IPS-15b (cell line): Measurements from ENCODE around the gene CUL9.
A peak's percentile ranks its signal among the peaks of the same experiment; 100 is the strongest.

Source experiments
- H3K27me3 ChIP-seq: one replicate; pipeline ENCODE4 v1.6.1; 2013; ENCODE audit warnings: low read length; ENCODE audit not compliant: control insufficient read depth, insufficient read depth
- H3K36me3 ChIP-seq: one replicate; pipeline ENCODE4 v1.6.1; 2013; ENCODE audit warnings: low read length; ENCODE audit not compliant: control insufficient read depth, insufficient read depth
- H3K4me1 ChIP-seq: one replicate; pipeline ENCODE4 v1.6.1; 2013; ENCODE audit warnings: mild to moderate bottlenecking, low read length; ENCODE audit not compliant: control insufficient read depth, insufficient read depth
- H3K4me3 ChIP-seq: one replicate; pipeline ENCODE4 v1.5.1; 2013; ENCODE audit warnings: low read depth, low read length
- H3K9ac ChIP-seq: one replicate; pipeline ENCODE4 v1.6.1; 2013; ENCODE audit warnings: low read depth, mild to moderate bottlenecking, low read length
- H3K9me3 ChIP-seq: one replicate; pipeline ENCODE4 v1.6.1; 2013; ENCODE audit warnings: mild to moderate bottlenecking, low read length; ENCODE audit not compliant: control insufficient read depth, insufficient read depth

Gene CUL9

DNA sequence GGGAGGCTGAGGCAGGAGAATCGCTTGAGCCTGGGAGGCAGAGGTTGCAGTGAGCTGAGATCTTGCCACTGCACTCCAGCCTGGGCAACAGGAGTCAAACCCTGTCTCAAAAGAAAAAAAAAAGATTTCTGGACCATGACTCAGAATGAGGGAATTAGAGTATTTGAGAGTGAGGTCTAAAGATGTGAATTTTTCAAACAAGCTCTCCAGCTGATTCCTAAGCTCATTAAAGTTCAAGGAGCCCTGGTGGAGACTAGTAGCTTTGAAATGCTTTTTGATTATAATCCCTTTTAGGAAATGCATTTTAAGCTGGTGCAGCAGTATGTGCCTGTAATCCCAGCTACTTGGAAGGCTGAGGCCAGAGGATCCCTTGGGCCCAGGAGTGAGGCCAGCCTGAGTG, 32.7 kb upstream of the CUL9 start:
- Histone ChIP-seq H3K9me3 (no peaks in the 10 kb centered on the region), H3K4me1 (no peaks in the 10 kb centered on the region), H3K27me3 (no peaks in the 10 kb centered on the region), H3K36me3 (peaks cover 4% of the 10 kb centered on the region), H3K4me3 (no peak overlapping the region), H3K9ac (no peak overlapping the region)

DNA sequence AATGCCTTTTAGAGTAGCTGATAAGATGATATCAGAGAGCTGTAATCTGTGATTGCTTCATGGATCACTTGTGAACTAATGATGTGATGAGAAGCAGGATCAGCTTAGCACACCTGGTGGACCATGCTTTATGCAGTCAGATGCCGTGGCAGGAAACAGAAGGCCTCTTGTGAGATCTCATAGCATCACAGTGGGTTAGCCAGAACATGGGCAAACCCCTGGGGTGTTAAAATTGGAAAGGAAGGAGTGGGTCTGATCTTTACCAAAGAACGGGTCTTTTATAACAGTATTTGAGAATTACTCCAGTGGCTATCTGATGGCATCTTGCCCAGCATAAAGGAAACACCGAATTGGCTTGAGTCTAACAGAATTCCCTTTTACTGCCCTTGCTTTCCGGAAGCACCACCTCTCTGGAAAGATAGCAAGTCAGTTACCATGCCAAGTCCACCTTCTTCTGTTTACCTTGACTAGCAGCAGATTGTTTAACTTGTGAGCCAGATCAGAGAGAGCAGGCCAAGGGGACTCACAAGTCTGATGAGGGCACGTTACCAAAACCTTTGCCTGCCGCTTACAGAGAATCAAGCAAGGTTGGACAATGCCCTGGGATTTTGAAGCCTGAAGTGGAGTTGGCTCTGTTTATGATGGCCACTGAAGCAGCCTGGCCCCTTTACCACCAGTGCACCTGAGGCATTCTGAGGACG, 31.8 kb upstream of the CUL9 start:
- Histone ChIP-seq H3K4me3 (no peak overlapping the region), H3K27me3 (no peaks in the 10 kb centered on the region), H3K9me3 (no peaks in the 10 kb centered on the region), H3K36me3 (peaks cover 4% of the 10 kb centered on the region), H3K4me1 (no peaks in the 10 kb centered on the region), H3K9ac (no peak overlapping the region)

DNA sequence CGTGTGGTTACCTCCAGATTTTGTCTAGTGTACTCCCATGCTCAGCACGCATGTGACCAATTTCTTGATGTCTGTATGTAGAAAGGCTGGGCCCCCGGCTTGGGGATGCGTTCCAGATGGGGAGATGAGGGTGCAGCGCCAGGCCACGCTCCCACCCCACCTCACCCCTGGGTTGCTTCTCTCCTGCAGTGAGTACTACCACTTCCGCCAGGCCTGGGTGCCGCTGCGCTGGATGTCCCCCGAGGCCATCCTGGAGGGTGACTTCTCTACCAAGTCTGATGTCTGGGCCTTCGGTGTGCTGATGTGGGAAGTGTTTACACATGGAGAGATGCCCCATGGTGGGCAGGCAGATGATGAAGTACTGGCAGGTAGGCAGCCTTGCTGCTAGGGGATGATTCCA, 22.4 kb upstream of the CUL9 start:
- Histone ChIP-seq H3K4me3 (no peak overlapping the region), H3K9ac (no peak overlapping the region), H3K27me3 (no peaks in the 10 kb centered on the region), H3K9me3 (no peaks in the 10 kb centered on the region), H3K4me1 (no peaks in the 10 kb centered on the region), H3K36me3 (peaks cover 9% of the 10 kb centered on the region)

DNA sequence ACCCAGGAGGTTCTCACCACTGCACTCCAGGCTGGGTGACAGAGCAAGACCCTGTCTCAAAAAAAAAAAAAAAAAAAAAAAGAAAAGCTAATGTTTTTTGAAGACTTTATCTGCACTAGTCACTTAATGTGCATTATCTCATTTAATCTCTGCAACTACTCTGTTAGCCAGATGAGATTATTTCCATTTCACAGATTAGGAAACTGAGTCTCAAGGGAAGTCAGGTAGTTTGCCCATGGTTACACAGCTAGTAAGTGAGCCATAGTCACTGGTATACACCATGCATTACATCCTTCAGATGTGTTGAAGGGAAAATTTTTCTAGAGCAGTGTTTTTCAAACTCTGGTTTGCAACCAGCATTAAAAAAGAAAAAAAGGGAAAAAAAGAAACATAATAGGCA, 18.1 kb upstream of the CUL9 start:
- no peaks in the 10 kb centered on the region for H3K27me3 ChIP-seq
- H3K36me3 ChIP-seq: peaks cover 6% of the 10 kb centered on the region
- H3K4me1 ChIP-seq: no peaks in the 10 kb centered on the region
- H3K9ac ChIP-seq: no peak overlapping the region
- no peak overlapping the region for H3K4me3 ChIP-seq
- H3K9me3 ChIP-seq: no peaks in the 10 kb centered on the region

DNA sequence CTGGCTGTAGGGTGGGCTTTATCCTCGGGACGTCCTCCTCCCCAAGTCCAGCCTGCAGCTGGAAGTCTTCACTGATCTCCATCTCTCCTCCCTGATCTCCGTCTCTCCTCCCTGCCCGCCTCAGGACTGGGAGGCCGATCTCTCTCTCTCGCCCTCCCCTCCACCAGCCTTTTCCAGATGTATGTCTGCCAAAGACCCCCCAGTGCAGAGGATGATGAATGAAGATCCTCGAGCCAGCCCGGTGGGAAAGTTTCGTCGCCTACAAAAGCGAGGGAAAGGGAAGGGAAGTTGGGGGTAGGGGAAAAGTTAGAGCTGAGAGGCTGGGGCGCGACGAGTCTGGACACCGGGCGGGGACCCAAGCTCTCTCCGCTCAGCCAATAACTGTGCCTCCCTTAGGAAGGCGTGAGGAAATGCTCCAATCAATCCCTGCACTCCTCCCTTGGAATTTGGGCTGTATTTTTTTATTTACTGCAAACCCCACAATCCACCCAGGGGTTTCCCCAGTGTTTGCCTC, 11.5 kb upstream of the CUL9 start:
- H3K4me1 ChIP-seq: peaks cover 10% of the 10 kb centered on the region
- H3K27me3 ChIP-seq: peaks cover 10% of the 10 kb centered on the region
- H3K9ac ChIP-seq: peak overlapping the region; percentile 67
- H3K4me3 ChIP-seq: peak overlapping the region; percentile 89
- H3K9me3 ChIP-seq: no peaks in the 10 kb centered on the region
- H3K36me3 ChIP-seq: peaks cover 1% of the 10 kb centered on the region

DNA sequence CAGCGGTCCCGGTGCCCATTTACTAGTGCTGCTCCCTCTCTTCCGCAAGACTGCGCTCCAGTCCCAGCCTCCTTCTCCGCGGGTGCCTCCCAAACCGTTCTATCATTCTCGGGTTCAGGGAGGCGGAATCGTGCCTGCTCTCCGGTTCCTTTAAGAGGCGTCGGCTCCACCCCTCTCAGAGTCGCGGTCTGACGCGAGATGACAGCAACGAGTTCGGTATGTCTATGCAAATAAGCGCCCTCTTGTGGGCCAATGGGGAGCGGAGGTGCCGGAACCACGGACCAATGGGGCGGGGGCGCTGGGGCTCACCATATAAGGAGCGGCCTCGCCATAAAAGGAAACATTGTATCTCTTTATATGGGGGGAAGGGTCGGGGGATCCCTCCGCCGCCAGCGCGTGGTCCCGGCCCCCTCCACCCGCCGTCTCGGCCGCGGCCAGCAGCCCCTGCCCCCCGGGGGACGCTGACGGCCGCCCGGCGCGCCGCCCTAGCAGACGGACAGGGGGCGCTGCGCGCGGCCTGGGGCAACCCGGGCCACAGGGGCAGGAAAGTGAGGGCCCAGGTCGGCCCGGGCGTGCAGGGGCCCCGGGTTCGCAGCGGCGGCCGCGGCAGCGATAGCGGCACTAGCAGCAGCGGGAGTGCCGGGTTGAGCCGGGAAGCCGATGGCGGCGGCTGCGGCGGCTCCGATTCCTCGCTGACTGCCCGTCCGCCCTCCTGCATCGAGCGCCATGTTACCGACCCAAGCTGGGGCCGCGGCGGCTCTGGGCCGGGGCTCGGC, 10.9 kb upstream of the CUL9 start, which contains the start of gene SRF:
TSS of gene SRF (plus strand) at position 339 of the 776 bp plus-strand sequence. CDS start at position 727, 388 bp downstream.
- H3K27me3 ChIP-seq: peaks cover 10% of the 10 kb centered on the region
- H3K4me1 ChIP-seq: peaks cover 10% of the 10 kb centered on the region
- H3K36me3 ChIP-seq: peaks cover 8% of the 10 kb centered on the region
- no peaks in the 10 kb centered on the region for H3K9me3 ChIP-seq
- H3K9ac ChIP-seq: peak within 1 kb of the TSS; percentile 67
- peak within 1 kb of the TSS; percentile 91 for H3K4me3 ChIP-seq

DNA sequence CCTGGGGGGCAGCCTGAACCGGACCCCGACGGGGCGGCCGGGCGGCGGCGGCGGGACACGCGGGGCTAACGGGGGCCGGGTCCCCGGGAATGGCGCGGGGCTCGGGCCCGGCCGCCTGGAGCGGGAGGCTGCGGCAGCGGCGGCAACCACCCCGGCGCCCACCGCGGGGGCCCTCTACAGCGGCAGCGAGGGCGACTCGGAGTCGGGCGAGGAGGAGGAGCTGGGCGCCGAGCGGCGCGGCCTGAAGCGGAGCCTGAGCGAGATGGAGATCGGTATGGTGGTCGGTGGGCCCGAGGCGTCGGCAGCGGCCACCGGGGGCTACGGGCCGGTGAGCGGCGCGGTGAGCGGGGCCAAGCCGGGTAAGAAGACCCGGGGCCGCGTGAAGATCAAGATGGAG, 10.3 kb upstream of the CUL9 start:
- Histone ChIP-seq H3K9me3 (no peaks in the 10 kb centered on the region), H3K27me3 (peaks cover 10% of the 10 kb centered on the region), H3K4me1 (peaks cover 10% of the 10 kb centered on the region), H3K36me3 (peaks cover 12% of the 10 kb centered on the region), H3K9ac (peak overlapping the region; percentile 65), H3K4me3 (peak overlapping the region; percentile 91)

DNA sequence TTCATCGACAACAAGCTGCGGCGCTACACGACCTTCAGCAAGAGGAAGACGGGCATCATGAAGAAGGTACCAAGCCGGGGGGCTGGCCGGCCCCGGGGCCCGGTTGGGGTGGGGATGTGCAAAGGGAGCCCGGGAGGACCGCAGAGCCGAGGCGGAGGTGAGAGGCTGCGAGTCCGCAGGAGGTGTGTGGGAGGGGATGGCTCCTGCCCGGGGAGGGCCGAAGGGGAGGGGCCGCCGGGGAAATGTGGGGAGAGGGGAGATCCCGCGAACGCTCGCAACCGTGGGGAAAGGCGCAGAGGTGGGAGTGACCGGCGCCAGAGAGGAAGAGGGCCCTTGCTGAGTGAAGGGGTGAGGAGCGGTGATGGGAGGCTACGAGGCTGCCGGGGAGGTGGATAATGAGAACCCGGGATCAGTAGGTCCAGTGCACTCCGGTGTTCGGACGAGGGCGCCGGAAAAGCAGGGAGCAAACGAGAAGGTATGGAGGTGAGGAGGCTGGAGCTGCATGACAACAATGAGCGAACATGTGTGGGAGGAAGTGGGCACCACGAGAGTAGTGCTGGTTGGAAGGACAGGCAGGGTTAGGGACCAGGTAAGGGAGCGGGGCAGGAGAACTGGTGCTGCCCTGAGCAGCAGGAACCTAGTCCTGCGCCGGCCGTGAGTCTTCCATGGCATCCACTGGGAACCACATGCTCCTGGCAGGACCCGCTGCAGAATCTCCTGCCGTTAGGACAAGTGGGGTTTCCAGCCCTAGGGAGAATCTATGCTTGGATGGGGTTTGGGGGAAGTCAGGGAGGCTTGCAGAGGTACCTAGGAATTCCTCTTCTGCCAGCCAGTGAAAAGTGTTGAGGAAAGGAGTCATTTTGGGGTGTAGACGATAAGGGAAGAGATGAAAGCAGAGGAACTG, 9.6 kb upstream of the CUL9 start:
- Histone ChIP-seq H3K4me1 (peaks cover 10% of the 10 kb centered on the region), H3K9ac (peak overlapping the region; percentile 65), H3K27me3 (peaks cover 10% of the 10 kb centered on the region), H3K4me3 (peak overlapping the region; percentile 91), H3K9me3 (no peaks in the 10 kb centered on the region), H3K36me3 (peaks cover 12% of the 10 kb centered on the region)

DNA sequence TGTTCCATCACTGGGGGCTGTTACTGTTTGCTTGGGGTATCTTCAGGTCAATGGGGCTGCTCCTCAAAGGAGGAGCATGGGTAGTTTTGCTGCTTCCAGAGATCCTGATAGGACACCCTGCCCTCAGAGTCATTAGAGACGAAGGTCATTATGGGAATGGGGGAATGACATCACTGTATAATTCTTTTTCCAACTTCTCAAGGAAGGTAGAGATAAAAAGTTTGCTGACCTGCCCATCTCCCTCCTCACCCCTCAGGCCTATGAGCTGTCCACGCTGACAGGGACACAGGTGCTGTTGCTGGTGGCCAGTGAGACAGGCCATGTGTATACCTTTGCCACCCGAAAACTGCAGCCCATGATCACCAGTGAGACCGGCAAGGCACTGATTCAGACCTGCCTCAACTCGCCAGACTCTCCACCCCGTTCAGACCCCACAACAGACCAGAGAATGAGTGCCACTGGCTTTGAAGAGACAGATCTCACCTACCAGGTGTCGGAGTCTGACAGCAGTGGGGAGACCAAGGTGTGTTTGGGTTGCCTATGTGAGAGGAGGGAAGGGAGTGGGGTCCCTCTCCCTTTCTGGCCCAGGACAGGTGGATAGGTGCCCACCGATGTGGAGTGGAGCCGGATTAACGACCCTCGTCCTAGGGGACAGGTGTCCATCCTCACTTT, 8.3 kb upstream of the CUL9 start:
- Histone ChIP-seq H3K27me3 (peaks cover 10% of the 10 kb centered on the region), H3K4me1 (peaks cover 10% of the 10 kb centered on the region), H3K4me3 (peak overlapping the region; percentile 42), H3K9ac (no peak overlapping the region), H3K36me3 (peaks cover 22% of the 10 kb centered on the region), H3K9me3 (no peaks in the 10 kb centered on the region)

DNA sequence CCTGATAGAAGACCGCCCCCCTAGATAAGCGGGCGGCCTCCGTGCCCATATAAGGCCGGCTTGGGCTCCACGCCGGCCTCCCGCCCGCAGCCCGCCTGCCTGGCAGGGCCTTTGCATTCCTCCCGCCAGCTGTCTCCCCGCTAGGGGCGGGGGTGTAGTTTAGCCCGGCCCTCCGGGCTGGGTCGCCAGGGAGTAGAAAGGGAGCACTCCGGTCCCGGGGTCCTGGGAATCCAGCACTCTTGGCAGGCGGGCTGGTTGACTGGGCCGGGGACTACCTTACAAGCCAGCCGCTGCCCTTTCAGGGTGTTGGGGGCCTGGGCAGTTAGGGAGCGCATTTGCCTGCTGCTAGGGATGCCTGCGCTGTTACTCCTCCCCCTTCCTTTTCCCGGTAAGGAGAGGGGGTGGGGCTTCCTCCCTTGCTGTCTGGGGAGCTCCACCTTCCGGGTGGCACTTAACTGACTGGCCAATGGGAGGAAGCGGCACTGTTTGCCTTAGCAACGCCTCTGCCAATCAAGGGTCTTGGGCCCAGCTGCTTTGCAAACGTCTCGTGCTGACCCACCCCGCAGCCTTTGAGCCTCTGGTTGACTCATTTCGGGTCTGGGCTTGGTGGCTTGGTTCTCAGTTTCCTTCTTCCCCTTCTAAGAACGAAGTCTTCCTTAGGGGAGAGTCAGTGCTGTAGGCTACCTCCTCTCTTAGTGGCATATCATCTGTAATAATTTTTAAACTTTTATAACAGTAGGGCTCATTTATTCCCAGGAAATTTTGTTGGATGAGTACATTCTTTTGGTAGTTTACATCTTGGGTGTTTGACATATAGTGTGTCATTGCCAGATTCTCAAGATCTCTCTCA, 7.5 kb upstream of the CUL9 start:
- Histone ChIP-seq H3K4me1 (peaks cover 10% of the 10 kb centered on the region), H3K9me3 (no peaks in the 10 kb centered on the region), H3K36me3 (peaks cover 29% of the 10 kb centered on the region), H3K4me3 (peak overlapping the region; percentile 42), H3K9ac (no peak overlapping the region), H3K27me3 (peaks cover 10% of the 10 kb centered on the region)
